GM10266 (cell line): ENCODE data around the gene SLC22A3.
"Not testable (repeated sequence)": the region's sequence is repeated elsewhere in the genome, so short reads cannot be mapped to it uniquely, and the experiment has no call there.

ENCODE experiments used
- DNase-seq: peaks from one replicate; pipeline ENCODE4 v3.0.0; 2012; ENCODE audit errors: extremely low spot score
- CTCF ChIP-seq: IDR thresholded peaks from 2 replicates; pipeline ENCODE4 v1.5.1; 2012; ENCODE audit warnings: mild to moderate bottlenecking, low read depth; ENCODE audit not compliant: control insufficient read depth, insufficient read depth; ENCODE audit errors: missing control alignments

SLC22A3 gene

GRCh38 chr6:160386869-160387530 is 38.8 kb downstream of the SLC22A3 start:
- no peak for DNase-seq
- no peak for TF ChIP-seq CTCF

GRCh38 chr6:160387916-160388643 is 39.9 kb downstream of the SLC22A3 start:
- no peak for DNase-seq
- TF ChIP-seq CTCF = no peak

GRCh38 chr6:160388922-160389321 is 40.7 kb downstream of the SLC22A3 start:
- no peak for TF ChIP-seq CTCF
- DNase-seq = no peak

- DNase-seq = no peak
- TF ChIP-seq CTCF = no peak
These were observed 43.4 kb downstream of the SLC22A3 start for GRCh38 chr6:160391419-160392116.

GRCh38 chr6:160393442-160393841 is 45.3 kb downstream of the SLC22A3 start:
- not testable (repeated sequence) for DNase-seq

- TF ChIP-seq CTCF = no peak
- DNase-seq = no peak
These were observed 45.9 kb downstream of the SLC22A3 start for GRCh38 chr6:160393891-160394653.

- DNase-seq = no peak
- TF ChIP-seq CTCF = no peak
These were observed 46.5 kb downstream of the SLC22A3 start for GRCh38 chr6:160394654-160395035.
